ENCODE results near the gene TXNDC11.

Gene TXNDC11

GRCh38 chr16:11755022-11755760, 12.5 kb upstream of the TXNDC11 start:
- no peak for DNase-seq (ENCODE audit: low spot score)

GRCh38 chr16:11752856-11753255, 10.2 kb upstream of the TXNDC11 start:
- DNase-seq (ENCODE audit: low spot score), result no peak

GRCh38 chr16:11750056-11750455, 7.4 kb upstream of the TXNDC11 start:
- no peak for DNase-seq (ENCODE audit: low spot score)

- DNase-seq (ENCODE audit: low spot score), result no peak
These were observed 6.0 kb upstream of the TXNDC11 start for GRCh38 chr16:11748404-11749254.

GRCh38 chr16:11747949-11748403, 5.3 kb upstream of the TXNDC11 start:
- DNase-seq (ENCODE audit: low spot score), result no peak

GRCh38 chr16:11744075-11744470, 1.4 kb upstream of the TXNDC11 start:
- DNase-seq (ENCODE audit: low spot score), result no peak

GRCh38 chr16:11743308-11744074, 834 bp upstream of the TXNDC11 start:
- DNase-seq (ENCODE audit: low spot score), result peak; percentile 49

GRCh38 chr16:11742093-11742535, 543 bp downstream of the TXNDC11 start:
- DNase-seq (ENCODE audit: low spot score), result no peak

GRCh38 chr16:11740567-11740966, 2.1 kb downstream of the TXNDC11 start:
- no peak for DNase-seq (ENCODE audit: low spot score)

- no peak for DNase-seq (ENCODE audit: low spot score)
These were observed 3.7 kb downstream of the TXNDC11 start for GRCh38 chr16:11738742-11739544.

GRCh38 chr16:11737713-11738112, 4.9 kb downstream of the TXNDC11 start:
- no peak for DNase-seq (ENCODE audit: low spot score)

- DNase-seq (ENCODE audit: low spot score), result no peak
These were observed 5.8 kb downstream of the TXNDC11 start for GRCh38 chr16:11736903-11737302.

GRCh38 chr16:11735787-11736186, 6.9 kb downstream of the TXNDC11 start:
- no peak for DNase-seq (ENCODE audit: low spot score)

GRCh38 chr16:11734653-11735043, 8.0 kb downstream of the TXNDC11 start:
- DNase-seq (ENCODE audit: low spot score), result no peak

- DNase-seq (ENCODE audit: low spot score), result no peak
These were observed 8.5 kb downstream of the TXNDC11 start for GRCh38 chr16:11734025-11734652.

- DNase-seq (ENCODE audit: low spot score), result no peak
These were observed 11.4 kb downstream of the TXNDC11 start for GRCh38 chr16:11731222-11731621.

- no peak for DNase-seq (ENCODE audit: low spot score)
These were observed 12.9 kb downstream of the TXNDC11 start for GRCh38 chr16:11729787-11730186.

- DNase-seq (ENCODE audit: low spot score), result no peak
These were observed 14.7 kb downstream of the TXNDC11 start for GRCh38 chr16:11727796-11728543.

GRCh38 chr16:11726008-11726407, 16.6 kb downstream of the TXNDC11 start:
- DNase-seq (ENCODE audit: low spot score), result no peak

GRCh38 chr16:11725457-11725856, 17.2 kb downstream of the TXNDC11 start:
- DNase-seq (ENCODE audit: low spot score), result no peak
